GM12878 (cell line): ENCODE results near the gene MAML2. TPM values are rescaled to one million over a fixed set of nuclear protein-coding genes. Genes with fewer than 3 reads are reported as not detected.

Experiments
- ATAC-seq: fragments of 200-7000 bp; cut with Tn5 transposase; 3 replicates; pipeline ENCODE4 v1.9.1; 2020; ENCODE audit warnings: mild to moderate bottlenecking, moderate library complexity
- BruUV-seq: library from RNA; stranded (reverse); fragments of 400-500 nt; replicated peaks from 2 replicates; lab custom pipeline; 2021; lab: Mats Ljungman, UMichigan
- CTCF ChIA-PET: fragments of 300-600 bp; sonication (Branson Sonifier 250); formaldehyde crosslinking; extraction: SDS; loops from one replicate; lab custom pipeline; 2021; ENCODE audit warnings: inconsistent platforms; lab: Yijun Ruan, JAX
- POLR2A ChIA-PET: fragments of 350-600 bp; formaldehyde crosslinking; extraction: SDS; loops from one replicate; lab custom pipeline; 2021; ENCODE audit warnings: inconsistent platforms; lab: Charles Lee
- RAD21 ChIA-PET: fragments of 300-600 bp; sonication (Branson Sonifier 250); formaldehyde crosslinking; loops from one replicate; lab custom pipeline; 2023; ENCODE audit warnings: antibody characterized with exemption; ENCODE audit not compliant: unreplicated experiment; lab: Charles Lee
- SMC1A ChIA-PET: fragments of 300-600 bp; sonication (Branson Sonifier 250); formaldehyde crosslinking; loops from one replicate; lab custom pipeline; 2023; ENCODE audit not compliant: unreplicated experiment, uncharacterized antibody; lab: Charles Lee
- DNase-seq: peaks from one replicate; pipeline ENCODE4 v3.0.0-alpha.2; 2011; ENCODE audit warnings: low read depth, low spot score
- FAIRE-seq: peaks from 3 replicates; lab custom pipeline; 2011; peaks lifted over from hg19 to GRCh38; lab: Jason Lieb, UNC
- H2AFZ ChIP-seq: 2 replicates; pipeline ENCODE4 v1.6.0; 2011; ENCODE audit warnings: low read depth, low read length, control low read depth; ENCODE audit not compliant: control insufficient read depth
- H3K27ac ChIP-seq: 2 replicates; pipeline ENCODE4 v1.5.1; 2011; ENCODE audit warnings: control low read depth; ENCODE audit not compliant: control insufficient read depth, insufficient read depth
- H3K27me3 ChIP-seq, 2 experiments: replicated peaks in 1 of 2; 2 replicates each; pipeline versions ENCODE4 v1.6.0 to v1.6.1; 2011; ENCODE audit warnings: low read length in 1 of 2; ENCODE audit not compliant: control insufficient read depth in 2 of 2, insufficient read depth in 2 of 2
- H3K36me3 ChIP-seq, 2 experiments: 2 replicates each; pipeline ENCODE4 v1.5.1; 2011; ENCODE audit warnings: low read length in 1 of 2; ENCODE audit not compliant: control insufficient read depth in 2 of 2, insufficient read depth in 2 of 2
- H3K4me1 ChIP-seq: 2 replicates; pipeline ENCODE4 v1.6.1; 2011; ENCODE audit warnings: mild to moderate bottlenecking, low read length, moderate library complexity, mixed read lengths; ENCODE audit not compliant: control insufficient read depth, insufficient read depth
- H3K4me2 ChIP-seq: 2 replicates; pipeline ENCODE4 v1.6.0; 2011; ENCODE audit warnings: control low read depth; ENCODE audit not compliant: control insufficient read depth, insufficient read depth
- H3K4me3 ChIP-seq: fragments of 200-600 bp; sonication (generic); 2 replicates; pipeline ENCODE4 v1.5.1; 2016
- H3K79me2 ChIP-seq: 2 replicates; pipeline ENCODE4 v1.6.0; 2011; ENCODE audit warnings: low read length; ENCODE audit not compliant: control insufficient read depth, insufficient read depth
- H3K9ac ChIP-seq: 2 replicates; pipeline ENCODE4 v1.8.0; 2011; ENCODE audit warnings: low read length, control low read depth, mixed read lengths; ENCODE audit not compliant: control insufficient read depth, insufficient read depth
- H3K9me3 ChIP-seq: replicated peaks from 3 replicates; pipeline ENCODE4 v1.5.1; 2011; ENCODE audit warnings: mild to moderate bottlenecking, low read length; ENCODE audit not compliant: control insufficient read depth, insufficient read depth
- H4K20me1 ChIP-seq: 2 replicates; pipeline ENCODE4 v1.6.0; 2011; ENCODE audit not compliant: control insufficient read depth, insufficient read depth
- ASH2L ChIP-seq: fragments of 300-600, 200-600 bp; sonication (generic); IDR thresholded peaks from 2 replicates; pipeline ENCODE4 v1.6.1; 2017; ENCODE audit warnings: low read depth, mild to moderate bottlenecking, borderline replicate concordance
- EGR1 ChIP-seq, 2 experiments: IDR thresholded peaks; 1 replicate in 1 of 2; 2 replicates in 1 of 2; pipeline ENCODE4 v1.6.1; 2011 to 2012; ENCODE audit warnings: low read depth in 2 of 2, low read length in 2 of 2, borderline replicate concordance in 1 of 2, mild to moderate bottlenecking in 1 of 2, moderate library complexity in 1 of 2
- GATAD2B ChIP-seq: fragments of 450-650 bp; conservative IDR thresholded peaks from 2 replicates; pipeline ENCODE4 v1.6.1; 2017; ENCODE audit warnings: low read depth, mild to moderate bottlenecking, moderate library complexity
- MTA3 ChIP-seq: IDR thresholded peaks from 2 replicates; pipeline ENCODE4 v1.6.1; 2012; ENCODE audit warnings: low read length, inconsistent platforms, borderline replicate concordance
- NFIC ChIP-seq: IDR thresholded peaks from 2 replicates; pipeline ENCODE4 v1.6.1; 2012; ENCODE audit warnings: low read depth, mild to moderate bottlenecking, inconsistent platforms, low read length, moderate library complexity
- NR2C1 ChIP-seq: fragments of 450-650 bp; IDR thresholded peaks from 2 replicates; pipeline ENCODE4 v1.6.1; 2017; ENCODE audit warnings: antibody characterized with exemption, mild to moderate bottlenecking, moderate library complexity
- SIN3A ChIP-seq: IDR thresholded peaks from 2 replicates; pipeline ENCODE4 v1.6.1; 2012; ENCODE audit warnings: low read depth, low read length, improper control_type of control experiment
- TCF12 ChIP-seq: IDR thresholded peaks from 2 replicates; pipeline ENCODE4 v1.6.1; 2011; ENCODE audit warnings: low read depth, mild to moderate bottlenecking, low read length
- TCF3 ChIP-seq: IDR thresholded peaks from 2 replicates; pipeline ENCODE4 v1.6.1; 2012; ENCODE audit warnings: low read depth, mild to moderate bottlenecking, low read length, borderline replicate concordance; ENCODE audit not compliant: insufficient read depth
- USF1 ChIP-seq: IDR thresholded peaks from 2 replicates; pipeline ENCODE4 v1.6.1; 2011; ENCODE audit warnings: borderline replicate concordance, low read depth, mild to moderate bottlenecking, moderate library complexity, mixed read lengths, low read length; ENCODE audit not compliant: insufficient read depth; ENCODE audit errors: extremely low read length
- ZBED1 ChIP-seq: IDR thresholded peaks from 2 replicates; pipeline ENCODE4 v1.6.1; 2016; ENCODE audit warnings: borderline replicate concordance
- ZBTB4 ChIP-seq: fragments of 450-650 bp; formaldehyde crosslinking; IDR thresholded peaks from 2 replicates; pipeline ENCODE4 v1.4.0; 2022; ENCODE audit warnings: mild to moderate bottlenecking, moderate library complexity
- ZNF592 ChIP-seq: fragments of 450-650 bp; IDR thresholded peaks from 2 replicates; pipeline ENCODE4 v1.6.1; 2017; ENCODE audit warnings: mild to moderate bottlenecking, moderate library complexity
- ZZZ3 ChIP-seq: IDR thresholded peaks from 2 replicates; pipeline ENCODE4 v1.6.1; 2011; ENCODE audit warnings: low read depth; ENCODE audit not compliant: control insufficient read depth, insufficient read length
- WGBS: methylation state at CpG from one replicate; pipeline ENCODE4 v1.1.6; 2016; ENCODE audit warnings: low lambda C conversion rate; ENCODE audit not compliant: insufficient replicate concordance, insufficient coverage; ENCODE audit errors: missing lambda C conversion rate; 5-methylcytosine and 5-hydroxymethylcytosine counted together
- in situ Hi-C: fragments of 300-500 bp; cut with MboI; formaldehyde crosslinking; loops from 9 replicates; pipeline ENCODE4 v1.14.3; 2018; ENCODE audit warnings: mixed read lengths
- intact Hi-C: fragments of 100-400 bp; cut with micrococcal nuclease; formaldehyde crosslinking; loops from one replicate; pipeline ENCODE4 v1.14.2; 2022; ENCODE audit not compliant: unreplicated experiment
- polyA plus RNA-seq, 11 experiments: library from polyadenylated mRNA; depleted of rRNA in 4 of 11; unstranded in 6 of 11; stranded (reverse) in 5 of 11; fragments of >200 nt; fragmentation: Nextera tagmentation in 4 of 11; fragmentation: Illumina TruSeq in 1 of 11; extraction: Ambion mirVana in 4 of 11; extraction: Trizol in 1 of 11; gene quantifications; 1 replicate in 1 of 11; 2 replicates in 10 of 11; pipeline versions ENCODE4 v1.2.1 to v1.2.3, GENCODE V29; 2011 to 2016; ENCODE audit warnings: inconsistent platforms in 2 of 11, missing spikeins in 2 of 11, low read depth in 1 of 11
- total RNA-seq, 4 experiments: library from RNA; depleted of rRNA in 3 of 4; stranded (reverse); fragments of >200 nt in 3 of 4; fragmentation: Illumina TruSeq in 1 of 4; extraction: Trizol in 1 of 4; gene quantifications; 2 replicates each; pipeline versions ENCODE4 v1.2.1 to v1.2.3, GENCODE V29; 2013 to 2021

Gene MAML2
- total and polyA plus RNA-seq, 10 of the 15 experiments (the other 5 are each of a cell fraction or from before 2014, with no cell fraction given), result 2.5 to 15.1 (median 12.0) TPM

GRCh38 chr11:96335388-96335787, 7.6 kb downstream of the MAML2 start (continued):
- TF ChIP-seq NR2C1, result 0 out of 2 replicates have a peak, but pooled peaks have one; percentile 19
- TF ChIP-seq NFIC, result no peak
- no peak for TF ChIP-seq ZBTB4 (CRISPR knock-in tag)
- no peak for TF ChIP-seq ASH2L

- peaks cover 12% of the 10 kb centered on the region; the same call in 1 of the 2 replicates for H3K4me1 ChIP-seq
- peaks cover 95% of the 10 kb centered on the region for H3K79me2 ChIP-seq
- RAD21 ChIA-PET, result interaction anchor here (0.6 to 11.4 kb wide), 3 partner anchors 68 to 281 kb away, joined by 3 to 213 read pairs (median 55); no protein-coding TSS in a partner anchor
- FAIRE-seq, result no peak
- no peak overlapping the region for H3K4me2 ChIP-seq
- BruUV-seq, result no TSS peak
- DNase-seq, result no peak
- 88% methylated on average over 4 of the region's 4 CpGs for WGBS
- H4K20me1 ChIP-seq, result no peaks in the 10 kb centered on the region; the same call in 1 of the 2 replicates
- SMC1A ChIA-PET, result interaction anchor here (1.0 to 11.9 kb wide), 10 partner anchors 9 to 280 kb away, joined by 3 to 189 read pairs (median 32); no protein-coding TSS in a partner anchor
- in situ Hi-C loops (no loop called here), intact Hi-C loops (no loop called here)
- ATAC-seq, result no peak
- peaks cover 0 to 5% of the 10 kb centered on the region in 2 experiments; a peak in 1 of 4 replicates for H3K36me3 ChIP-seq
- no peak overlapping the region for H3K27ac ChIP-seq
- H2AFZ ChIP-seq, result no peak overlapping the region
- no peak overlapping the region for H3K9ac ChIP-seq
- no peak overlapping the region for H3K4me3 ChIP-seq
- CTCF ChIA-PET, result interaction anchor here (0.6 to 11.4 kb wide), 4 partner anchors 9 to 281 kb away, joined by 5 to 256 read pairs (median 9); partner anchors contain the start of gene MAML2
- H3K27me3 ChIP-seq, result no peaks in the 10 kb centered on the region
- POLR2A ChIA-PET, result interaction anchor here (1.3 kb wide), 1 partner anchor 39 kb away, joined by 3 read pairs; no protein-coding TSS in a partner anchor
- H3K9me3 ChIP-seq, result no peaks in the 10 kb centered on the region; the same call in 2 of the 3 replicates
- no peak for TF ChIP-seq GATAD2B
- TF ChIP-seq ZZZ3, result no peak
- TF ChIP-seq TCF12, result no peak
- TF ChIP-seq USF1, result no peak
- no peak for TF ChIP-seq TCF3
- no peak for TF ChIP-seq EGR1 (IDR thresholded peaks at IDR 0.05; ENCODE audit: borderline replicate concordance in 1 of 2, low read depth in 2 of 2, low read length in 2 of 2)
- no peak for TF ChIP-seq MTA3
- no peak for TF ChIP-seq ZBED1
- TF ChIP-seq ZNF592, result no peak
- TF ChIP-seq NR2C1, result no peak
- TF ChIP-seq SIN3A, result no peak
These were observed 8.8 kb downstream of the MAML2 start for GRCh38 chr11:96334219-96334618.
